Stimulated activated CD4-positive, alpha-beta T cell treated with anti-CD3 and anti-CD28 coated beads, Interleukin-2, amount 100 ng/mL, for 4 hours (primary cell): Measurements from ENCODE around the gene NDRG4.

ENCODE experiments used
- DNase-seq: peaks from one replicate; pipeline ENCODE4 v3.0.0-alpha.2; 2020; ENCODE audit warnings: low read depth

The NDRG4 gene, protein sequence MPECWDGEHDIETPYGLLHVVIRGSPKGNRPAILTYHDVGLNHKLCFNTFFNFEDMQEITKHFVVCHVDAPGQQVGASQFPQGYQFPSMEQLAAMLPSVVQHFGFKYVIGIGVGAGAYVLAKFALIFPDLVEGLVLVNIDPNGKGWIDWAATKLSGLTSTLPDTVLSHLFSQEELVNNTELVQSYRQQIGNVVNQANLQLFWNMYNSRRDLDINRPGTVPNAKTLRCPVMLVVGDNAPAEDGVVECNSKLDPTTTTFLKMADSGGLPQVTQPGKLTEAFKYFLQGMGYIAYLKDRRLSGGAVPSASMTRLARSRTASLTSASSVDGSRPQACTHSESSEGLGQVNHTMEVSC

GRCh38 chr16:58499615-58500351, at the start of gene NDRG4:
NDRG4 (plus strand) TSS chr16:58500143; CDS start chr16:58500249, 106 bp downstream.
- no peak for DNase-seq

DNA sequence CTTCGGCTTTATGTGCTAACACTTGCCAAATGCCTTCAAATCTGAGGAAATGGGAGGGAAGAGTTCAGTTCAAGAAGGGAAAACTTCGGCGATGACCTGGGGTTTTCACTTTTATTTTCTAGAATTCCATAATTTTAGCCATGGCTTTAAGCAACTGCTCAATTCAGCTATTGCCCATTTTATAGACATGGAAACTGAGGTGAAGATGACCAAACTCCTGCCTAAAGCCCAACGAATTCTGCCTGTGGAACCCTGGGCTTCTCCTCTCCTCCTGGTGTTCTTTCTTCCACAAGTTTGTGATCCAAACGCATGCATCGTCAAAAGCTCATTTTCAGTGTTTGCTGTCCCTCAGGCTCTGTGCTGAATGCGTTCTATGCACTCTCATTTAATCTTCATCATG, 49.4 kb upstream of the NDRG4 start:
- DNase-seq = no peak

GRCh38 chr16:58451265-58451689, 48.7 kb upstream of the NDRG4 start:
- DNase-seq = no peak

GRCh38 chr16:58451945-58452401, 48.0 kb upstream of the NDRG4 start:
- DNase-seq = no peak

DNA sequence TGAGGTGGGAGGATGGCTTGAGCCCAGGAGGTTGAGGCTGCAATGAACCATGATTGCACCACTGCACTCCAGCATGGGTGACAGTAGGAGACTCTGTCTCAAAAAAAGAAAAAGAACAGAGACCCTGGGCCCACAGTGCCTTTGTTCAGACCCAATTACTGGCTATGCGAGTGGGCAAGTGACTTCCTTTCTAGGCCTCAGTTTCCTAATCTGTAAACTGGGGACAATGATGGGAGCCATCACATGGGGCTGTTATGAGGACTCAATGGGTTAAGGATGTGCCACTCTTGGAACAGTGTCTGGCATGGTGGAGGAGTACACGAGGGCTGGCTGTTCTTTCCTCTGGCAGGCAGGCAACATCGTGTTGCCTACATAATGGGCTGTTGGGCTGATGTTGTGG, 47.3 kb upstream of the NDRG4 start:
- DNase-seq = no peak

- DNase-seq = no peak
Observed at GRCh38 chr16:58454178-58454577, 45.8 kb upstream of the NDRG4 start.

- DNase-seq = no peak
Observed at GRCh38 chr16:58454856-58455255, 45.1 kb upstream of the NDRG4 start.

GRCh38 chr16:58455750-58456149, 44.2 kb upstream of the NDRG4 start:
- no peak for DNase-seq

DNA sequence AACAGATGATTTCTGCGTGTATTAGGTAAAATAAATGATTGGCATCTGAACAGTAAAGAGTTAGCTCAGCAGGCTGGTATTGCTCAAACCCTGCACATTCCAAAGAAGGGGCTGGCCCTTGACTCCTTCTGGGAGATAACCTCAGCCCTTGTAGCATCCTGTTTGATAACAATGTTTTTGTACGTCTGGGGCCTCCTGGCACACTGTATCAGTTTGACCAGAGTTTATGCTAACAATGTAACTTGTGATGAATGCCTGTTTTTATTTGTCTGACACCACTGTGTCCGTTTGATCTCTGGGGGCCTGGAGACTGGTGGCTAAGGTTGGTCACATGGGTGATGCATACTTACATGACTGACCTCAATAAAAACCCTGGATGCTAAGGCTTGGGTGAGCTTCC, 43.8 kb upstream of the NDRG4 start:
- no peak for DNase-seq

DNA sequence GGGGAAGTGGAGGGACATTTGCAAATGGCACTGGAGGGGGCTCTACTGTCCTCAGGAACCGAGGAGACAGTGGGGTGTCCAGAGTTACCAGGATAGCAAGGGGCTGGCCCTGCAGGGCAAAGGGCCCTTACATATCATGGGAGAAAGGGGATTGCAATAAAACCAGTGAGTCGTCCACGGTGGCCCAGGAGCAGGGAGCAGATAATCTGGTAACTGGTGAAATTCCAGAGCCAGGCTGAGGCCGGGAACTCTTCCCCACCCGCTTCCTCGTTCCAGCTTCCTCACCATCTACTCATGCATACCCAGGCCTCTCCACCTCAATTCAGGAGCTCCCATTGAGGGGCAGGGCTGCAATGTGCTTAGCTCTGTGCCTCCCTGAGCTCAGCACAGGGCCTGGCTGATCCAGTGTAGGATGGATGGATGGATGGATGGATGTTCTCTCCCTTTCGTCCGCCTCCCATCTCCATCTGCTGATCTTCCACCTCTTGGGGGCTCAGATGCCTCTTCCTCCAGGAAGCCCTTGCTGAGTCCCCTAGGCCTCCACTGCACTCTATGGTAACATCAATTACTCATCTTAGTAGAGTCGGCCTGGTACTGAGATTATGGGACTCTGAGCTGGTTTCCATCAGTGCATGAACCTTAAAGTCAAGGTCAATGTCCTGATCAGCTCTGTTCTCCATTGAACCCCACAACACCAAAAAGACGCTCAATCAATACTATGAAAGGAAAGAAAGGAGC, 41.2 kb upstream of the NDRG4 start:
- DNase-seq = no peak

DNA sequence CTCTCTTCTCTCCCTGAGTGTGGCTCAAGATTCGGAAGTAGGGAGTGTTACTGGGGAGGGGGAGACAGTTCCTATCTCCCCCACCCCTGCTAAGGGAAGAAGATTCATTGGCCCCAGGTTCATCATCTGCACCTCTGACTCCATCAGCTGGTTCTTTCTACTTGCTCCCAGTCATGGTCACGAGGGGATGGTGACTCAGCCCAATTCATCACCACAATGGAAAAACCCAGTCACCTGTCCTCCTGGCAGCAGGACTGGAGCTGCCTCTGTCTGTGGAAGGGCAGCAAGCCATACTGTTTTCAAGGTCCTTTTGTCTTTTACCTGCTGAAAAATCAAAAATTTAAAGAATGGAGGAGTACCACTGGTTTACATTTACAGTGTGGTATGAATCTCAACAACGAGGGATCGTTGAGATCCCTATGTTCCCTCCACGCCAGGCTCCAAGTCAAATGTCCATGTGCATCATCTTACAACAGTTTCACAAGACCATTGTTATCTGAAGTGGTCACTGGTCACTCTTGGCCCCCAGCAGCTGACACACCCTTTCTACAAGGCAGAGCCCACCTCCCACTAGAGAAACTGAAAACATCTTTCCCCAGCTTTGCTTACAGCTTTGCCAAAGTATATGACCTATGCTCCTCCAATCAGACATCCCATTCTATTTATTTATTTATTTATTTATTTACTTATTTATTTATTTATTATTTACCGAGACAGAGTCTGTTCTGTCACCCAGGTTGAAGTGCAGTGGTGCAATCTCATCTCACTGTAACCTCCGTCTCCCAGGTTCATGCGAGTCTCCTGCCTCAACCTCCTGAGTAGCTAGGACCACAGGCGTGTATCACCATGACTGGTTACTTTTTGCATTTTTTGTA, 40.4 kb upstream of the NDRG4 start:
- peak; percentile 51 for DNase-seq

- no peak for DNase-seq
Observed at GRCh38 chr16:58460219-58460610, 39.7 kb upstream of the NDRG4 start.

DNA sequence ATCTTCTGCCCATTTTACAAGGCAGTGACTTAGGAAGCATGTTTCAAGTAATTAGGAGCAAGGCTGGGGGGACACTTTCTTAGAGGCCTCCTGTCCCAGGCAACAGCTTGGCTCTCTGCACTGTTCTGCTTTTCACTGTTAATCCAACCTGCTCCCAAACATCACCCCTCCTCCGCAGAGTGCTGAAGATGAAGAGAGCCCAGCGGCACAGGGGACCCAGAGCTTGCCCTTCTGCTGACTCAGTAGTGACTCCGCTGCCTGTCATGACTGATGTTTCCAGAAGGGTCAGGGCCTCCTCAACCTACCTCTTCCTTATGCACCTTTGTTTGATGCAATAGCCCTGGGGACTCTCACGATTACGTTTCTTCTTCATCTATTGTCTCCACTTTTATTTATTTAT, 38.9 kb upstream of the NDRG4 start:
- no peak for DNase-seq

GRCh38 chr16:58461640-58462039, 38.3 kb upstream of the NDRG4 start:
- DNase-seq = no peak

DNA sequence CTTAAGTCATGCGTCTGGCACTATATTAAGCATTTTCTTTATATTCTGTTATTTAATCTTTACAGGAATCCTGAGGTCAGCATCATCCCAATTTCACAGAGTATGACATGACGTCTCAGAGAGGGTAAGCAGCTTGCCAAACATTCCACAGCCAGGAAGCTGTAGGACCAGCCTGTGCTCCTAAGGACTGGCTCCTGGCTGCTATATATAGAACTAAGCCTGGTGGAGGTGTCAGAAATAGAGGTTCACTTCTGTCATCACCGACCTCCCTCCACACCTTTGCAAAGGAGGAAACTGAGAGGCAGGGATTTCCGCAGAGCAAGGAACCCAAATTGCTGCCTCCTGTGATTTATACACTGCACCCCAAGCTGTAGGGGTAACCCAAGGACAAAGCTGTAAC, 37.9 kb upstream of the NDRG4 start:
- DNase-seq = no peak

GRCh38 chr16:58462499-58462996, 37.4 kb upstream of the NDRG4 start:
- no peak for DNase-seq

DNA sequence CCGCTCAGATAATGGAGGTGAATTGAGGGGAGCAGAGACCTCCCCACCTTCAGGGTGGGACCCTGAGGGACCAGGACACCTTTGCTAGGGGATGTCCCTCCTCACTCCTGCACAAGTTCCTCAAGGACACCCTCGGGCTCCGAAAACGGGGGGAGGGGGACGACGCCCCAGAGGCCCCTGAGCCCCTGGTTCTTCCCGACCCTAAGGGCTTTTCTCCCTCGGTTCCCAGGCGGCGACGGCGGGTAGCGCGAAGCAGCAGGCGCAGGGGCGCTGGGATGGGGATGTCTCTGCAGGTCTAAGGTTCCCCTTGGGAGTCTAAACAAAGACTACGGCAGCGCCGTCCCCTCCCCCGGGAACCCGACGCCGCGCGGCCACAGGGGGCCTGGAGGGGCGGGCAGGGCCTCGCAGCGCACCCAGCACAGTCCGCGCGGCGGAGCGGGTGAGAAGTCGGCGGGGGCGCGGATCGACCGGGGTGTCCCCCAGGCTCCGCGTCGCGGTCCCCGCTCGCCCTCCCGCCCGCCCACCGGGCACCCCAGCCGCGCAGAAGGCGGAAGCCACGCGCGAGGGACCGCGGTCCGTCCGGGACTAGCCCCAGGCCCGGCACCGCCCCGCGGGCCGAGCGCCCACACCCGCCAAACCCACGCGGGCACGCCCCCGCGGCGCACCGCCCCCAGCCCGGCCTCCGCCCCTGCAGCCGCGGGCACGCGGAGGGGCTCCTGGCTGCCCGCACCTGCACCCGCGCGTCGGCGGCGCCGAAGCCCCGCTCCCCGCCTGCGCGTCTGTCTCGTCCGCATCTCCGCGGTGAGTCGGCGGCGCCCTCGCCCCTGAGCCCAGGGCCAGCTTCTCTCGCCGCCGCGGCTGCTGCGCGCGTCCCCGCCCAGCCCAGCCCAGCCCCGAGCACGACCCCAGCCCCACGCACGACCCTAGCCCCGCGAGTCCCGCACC, 36.7 kb upstream of the NDRG4 start:
- no peak for DNase-seq

DNA sequence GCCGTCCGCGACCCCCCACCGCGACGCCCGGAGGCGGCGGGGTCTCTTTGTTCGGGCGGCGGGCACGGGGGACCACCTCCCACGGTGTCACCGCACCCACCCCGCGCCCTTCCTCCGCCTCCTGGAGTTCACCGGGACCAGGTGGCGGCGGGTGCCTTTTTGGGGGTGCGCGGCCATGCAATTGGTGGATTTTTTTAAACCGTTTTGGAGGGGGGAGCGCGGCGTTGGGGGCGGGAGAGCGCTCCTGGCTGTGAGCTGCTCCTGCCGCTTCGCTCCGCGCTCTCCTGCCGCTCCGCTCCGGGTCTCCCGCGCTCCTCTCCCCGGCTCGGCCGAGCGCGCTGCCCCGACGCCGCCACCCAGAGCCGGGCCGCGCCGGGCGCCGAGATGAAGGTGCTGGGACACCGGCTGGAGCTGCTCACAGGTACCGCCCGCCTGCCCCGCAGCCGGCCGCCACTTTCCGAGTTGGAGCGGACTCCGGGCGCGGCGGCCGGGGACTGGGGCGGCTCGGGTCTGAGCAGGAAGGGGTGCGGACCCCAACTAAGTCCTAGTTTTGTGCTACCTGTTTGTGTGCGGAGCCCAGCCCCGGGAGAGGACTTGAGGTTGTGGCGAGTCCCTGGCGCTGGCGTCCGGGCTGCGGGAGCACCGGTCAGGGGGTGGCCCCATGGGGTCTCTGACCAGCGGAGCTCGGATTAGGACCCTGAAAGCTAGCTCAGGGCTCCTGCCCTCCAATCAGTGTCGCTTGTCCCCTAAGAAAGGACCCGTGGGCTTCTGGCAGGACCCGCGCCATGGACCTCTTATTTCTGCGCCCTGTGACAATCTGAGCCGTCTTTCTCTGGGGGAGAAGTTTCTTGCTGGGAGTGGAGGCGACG, 35.7 kb upstream of the NDRG4 start:
- no peak for DNase-seq
